HEK293 (cell line): ENCODE results near the gene GRB2.

Source experiments
- CTCF ChIA-PET: fragments of 350-600 bp; formaldehyde crosslinking; extraction: SDS; loops from one replicate; lab custom pipeline; 2021; ENCODE audit warnings: antibody characterized with exemption; lab: Yijun Ruan, JAX
- POLR2A ChIA-PET: fragments of 300-600 bp; formaldehyde crosslinking; extraction: SDS; loops from one replicate; lab custom pipeline; 2020; ENCODE audit warnings: antibody characterized with exemption, inconsistent platforms; lab: Yijun Ruan, JAX
- H3K27ac ChIP-seq: fragments of 200-500 bp; sonication (Bioruptor generic); 2 replicates; pipeline ENCODE4 v1.5.1; 2014; ENCODE audit warnings: low read depth, low read length, control low read depth, inconsistent platforms; ENCODE audit errors: extremely low read depth
- H3K36me3 ChIP-seq, 2 experiments: fragments of 200-500 bp in 1 of 2; sonication (Bioruptor generic) in 1 of 2; 1 replicate in 1 of 2; 2 replicates in 1 of 2; pipeline ENCODE4 v1.5.1; 2014 to 2017; ENCODE audit warnings: inconsistent platforms in 2 of 2, low read length in 2 of 2; ENCODE audit not compliant: control insufficient read depth in 2 of 2, insufficient read depth in 1 of 2
- H3K4me1 ChIP-seq: fragments of 200-500 bp; sonication (Bioruptor generic); 2 replicates; pipeline ENCODE4 v1.5.1; 2014; ENCODE audit warnings: mild to moderate bottlenecking, low read length, inconsistent platforms; ENCODE audit not compliant: control insufficient read depth, insufficient read depth
- H3K4me3 ChIP-seq: 2 replicates; pipeline ENCODE4 v1.5.1; 2011; ENCODE audit warnings: low read depth, mild to moderate bottlenecking, control low read depth, low read length, moderate library complexity
- H3K9me3 ChIP-seq: fragments of 200-500 bp; sonication (Bioruptor generic); 2 replicates; pipeline ENCODE4 v1.5.1; 2014; ENCODE audit warnings: low read depth, low read length, inconsistent platforms; ENCODE audit not compliant: control insufficient read depth, insufficient read depth
- ATF2 ChIP-seq: fragments of 450-650 bp; formaldehyde crosslinking; IDR thresholded peaks from 2 replicates; pipeline ENCODE4 v1.5.1; 2016; ENCODE audit warnings: missing biosample characterization, missing genetic modification characterization, low read depth
- HIC1 ChIP-seq: fragments of 450-650 bp; formaldehyde crosslinking; IDR thresholded peaks from 2 replicates; pipeline ENCODE4 v1.5.1; 2016; ENCODE audit warnings: missing biosample characterization, missing genetic modification characterization
- PRDM1 ChIP-seq: fragments of 450-650 bp; formaldehyde crosslinking; IDR thresholded peaks from 2 replicates; pipeline ENCODE4; 2016; ENCODE audit warnings: missing biosample characterization, missing genetic modification characterization
- SCRT2 ChIP-seq: fragments of 450-650 bp; formaldehyde crosslinking; IDR thresholded peaks from 2 replicates; pipeline ENCODE4 v1.5.1; 2016; ENCODE audit warnings: missing biosample characterization, missing genetic modification characterization
- ZBTB20 ChIP-seq: fragments of 450-650 bp; formaldehyde crosslinking; IDR thresholded peaks from 2 replicates; pipeline ENCODE4 v1.5.1; 2016; ENCODE audit warnings: missing biosample characterization, missing genetic modification characterization
- ZBTB49 ChIP-seq: fragments of 450-650 bp; formaldehyde crosslinking; IDR thresholded peaks from 2 replicates; pipeline ENCODE4 v1.5.1; 2016; ENCODE audit warnings: missing biosample characterization, missing genetic modification characterization, low read depth
- ZBTB8A ChIP-seq: fragments of 450-650 bp; formaldehyde crosslinking; IDR thresholded peaks from 2 replicates; pipeline ENCODE4 v1.5.1; 2016; ENCODE audit warnings: missing biosample characterization, missing genetic modification characterization
- ZNF239 ChIP-seq: fragments of 450-650 bp; formaldehyde crosslinking; IDR thresholded peaks from 2 replicates; pipeline ENCODE4 v1.5.1; 2016; ENCODE audit warnings: missing biosample characterization, missing genetic modification characterization
- ZNF394 ChIP-seq: fragments of 450-650 bp; formaldehyde crosslinking; IDR thresholded peaks from 2 replicates; pipeline ENCODE4 v1.5.1; 2016; ENCODE audit warnings: missing biosample characterization, missing genetic modification characterization, mild to moderate bottlenecking, moderate library complexity, borderline replicate concordance
- ZNF426 ChIP-seq: fragments of 450-650 bp; formaldehyde crosslinking; IDR thresholded peaks from 2 replicates; pipeline ENCODE4 v1.5.1; 2017; ENCODE audit warnings: missing biosample characterization, missing genetic modification characterization, mild to moderate bottlenecking, inconsistent platforms, moderate library complexity
- ZNF544 ChIP-seq: fragments of 450-650 bp; formaldehyde crosslinking; IDR thresholded peaks from 2 replicates; pipeline ENCODE4 v1.5.0; 2017; ENCODE audit warnings: missing biosample characterization, missing genetic modification characterization
- ZNF624 ChIP-seq: fragments of 450-650 bp; formaldehyde crosslinking; IDR thresholded peaks from 2 replicates; pipeline ENCODE4 v1.5.1; 2017; ENCODE audit warnings: missing biosample characterization, missing genetic modification characterization
- ZNF626 ChIP-seq: fragments of 450-650 bp; sonication (Bioruptor Pico); formaldehyde crosslinking; IDR thresholded peaks from 2 replicates; pipeline ENCODE4 v1.5.1; 2018; ENCODE audit warnings: missing biosample characterization, missing genetic modification characterization, inconsistent platforms
- ZNF677 ChIP-seq: fragments of 450-650 bp; IDR thresholded peaks from 2 replicates; pipeline ENCODE4 v1.5.0; 2018; ENCODE audit warnings: missing biosample characterization, mild to moderate bottlenecking, missing genetic modification characterization, moderate library complexity
- ZNF707 ChIP-seq: fragments of 450-650 bp; formaldehyde crosslinking; IDR thresholded peaks from 2 replicates; pipeline ENCODE4 v1.5.1; 2016; ENCODE audit warnings: missing biosample characterization, missing genetic modification characterization
- ZNF76 ChIP-seq: fragments of 450-650 bp; formaldehyde crosslinking; IDR thresholded peaks from 2 replicates; pipeline ENCODE4; 2016; ENCODE audit warnings: low read depth, missing biosample characterization, missing genetic modification characterization, borderline replicate concordance
- ZSCAN30 ChIP-seq: fragments of 450-650 bp; IDR thresholded peaks from 2 replicates; pipeline ENCODE4 v1.5.1; 2018; ENCODE audit warnings: missing biosample characterization, mild to moderate bottlenecking, missing genetic modification characterization, moderate library complexity
- TF ChIP-seq, protein P1 (sequence below): fragments of 450-650 bp; formaldehyde crosslinking; IDR thresholded peaks from 2 replicates; pipeline ENCODE4 v1.5.1; 2016; ENCODE audit warnings: missing biosample characterization, missing genetic modification characterization
- TF ChIP-seq, protein P2 (sequence below): fragments of 450-650 bp; formaldehyde crosslinking; IDR thresholded peaks from 2 replicates; pipeline ENCODE4 v1.5.1; 2017; ENCODE audit warnings: missing biosample characterization, missing genetic modification characterization
- TF ChIP-seq, protein P3 (sequence below): fragments of 450-650 bp; formaldehyde crosslinking; IDR thresholded peaks from 2 replicates; pipeline ENCODE4 v1.5.0; 2017; ENCODE audit warnings: missing biosample characterization, missing genetic modification characterization, borderline replicate concordance

GRB2 gene

GRCh38 chr17:75331671-75332070 is 73.8 kb downstream of the GRB2 start (continued):
- no peak for TF ChIP-seq SCRT2 (tag by site-specific recombination)

DNA sequence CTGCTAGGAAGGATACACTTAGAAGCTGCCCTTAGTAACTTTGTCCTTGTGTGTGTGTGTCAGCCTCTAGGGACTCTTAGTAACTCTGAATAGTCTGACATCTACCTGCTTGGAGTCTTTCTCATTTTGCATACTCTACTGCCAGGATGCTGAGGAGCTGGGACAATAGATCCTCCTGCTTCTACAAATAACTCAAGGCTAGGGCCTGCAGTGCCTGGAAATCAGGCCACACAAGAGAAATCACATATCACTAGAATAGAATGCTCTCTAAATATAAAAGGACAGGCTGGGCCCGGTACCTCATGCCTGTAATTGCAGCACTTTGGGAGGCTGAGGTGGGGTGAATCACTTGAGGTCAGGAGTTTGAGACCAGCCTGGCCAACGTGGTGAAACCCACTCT is 77.7 kb downstream of the GRB2 start:
- H3K27ac ChIP-seq: no peak overlapping the region
- POLR2A ChIA-PET: interaction anchor here (0.6 to 2.2 kb wide), 2 partner anchors 46 to 66 kb away, joined by 6 to 7 read pairs; no protein-coding TSS in a partner anchor
- H3K4me1 ChIP-seq: peaks cover 5% of the 10 kb centered on the region
- H3K9me3 ChIP-seq: no peaks in the 10 kb centered on the region
- peaks cover 10 to 15% of the 10 kb centered on the region in 2 experiments; a peak in 2 of 3 replicates for H3K36me3 ChIP-seq
- TF ChIP-seq, protein P1, sequence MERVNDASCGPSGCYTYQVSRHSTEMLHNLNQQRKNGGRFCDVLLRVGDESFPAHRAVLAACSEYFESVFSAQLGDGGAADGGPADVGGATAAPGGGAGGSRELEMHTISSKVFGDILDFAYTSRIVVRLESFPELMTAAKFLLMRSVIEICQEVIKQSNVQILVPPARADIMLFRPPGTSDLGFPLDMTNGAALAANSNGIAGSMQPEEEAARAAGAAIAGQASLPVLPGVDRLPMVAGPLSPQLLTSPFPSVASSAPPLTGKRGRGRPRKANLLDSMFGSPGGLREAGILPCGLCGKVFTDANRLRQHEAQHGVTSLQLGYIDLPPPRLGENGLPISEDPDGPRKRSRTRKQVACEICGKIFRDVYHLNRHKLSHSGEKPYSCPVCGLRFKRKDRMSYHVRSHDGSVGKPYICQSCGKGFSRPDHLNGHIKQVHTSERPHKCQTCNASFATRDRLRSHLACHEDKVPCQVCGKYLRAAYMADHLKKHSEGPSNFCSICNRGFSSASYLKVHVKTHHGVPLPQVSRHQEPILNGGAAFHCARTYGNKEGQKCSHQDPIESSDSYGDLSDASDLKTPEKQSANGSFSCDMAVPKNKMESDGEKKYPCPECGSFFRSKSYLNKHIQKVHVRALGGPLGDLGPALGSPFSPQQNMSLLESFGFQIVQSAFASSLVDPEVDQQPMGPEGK (tag by site-specific recombination): no peak
- TF ChIP-seq, protein P2, sequence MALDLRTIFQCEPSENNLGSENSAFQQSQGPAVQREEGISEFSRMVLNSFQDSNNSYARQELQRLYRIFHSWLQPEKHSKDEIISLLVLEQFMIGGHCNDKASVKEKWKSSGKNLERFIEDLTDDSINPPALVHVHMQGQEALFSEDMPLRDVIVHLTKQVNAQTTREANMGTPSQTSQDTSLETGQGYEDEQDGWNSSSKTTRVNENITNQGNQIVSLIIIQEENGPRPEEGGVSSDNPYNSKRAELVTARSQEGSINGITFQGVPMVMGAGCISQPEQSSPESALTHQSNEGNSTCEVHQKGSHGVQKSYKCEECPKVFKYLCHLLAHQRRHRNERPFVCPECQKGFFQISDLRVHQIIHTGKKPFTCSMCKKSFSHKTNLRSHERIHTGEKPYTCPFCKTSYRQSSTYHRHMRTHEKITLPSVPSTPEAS: no peak
- no peak for TF ChIP-seq ZNF426 (tag by site-specific recombination)
- TF ChIP-seq ZBTB49 (tag by site-specific recombination): no peak
- TF ChIP-seq ZNF677: no peak
- TF ChIP-seq ATF2 (tag by site-specific recombination): no peak
- no peak for TF ChIP-seq ZNF239 (tag by site-specific recombination)
- TF ChIP-seq HIC1: no peak
- TF ChIP-seq ZNF544: no peak
- TF ChIP-seq, all 188 proteins: peak for 0
- CTCF ChIA-PET: interaction anchor here (1.4 kb wide), 1 partner anchor 76 kb away, joined by 5 read pairs; no protein-coding TSS in a partner anchor
- H3K4me3 ChIP-seq: no peak overlapping the region

- Histone ChIP-seq H3K4me3 (no peak overlapping the region), H3K36me3 (peaks cover 12 to 19% of the 10 kb centered on the region in 2 experiments; a peak in 2 of 3 replicates), H3K4me1 (peaks cover 5% of the 10 kb centered on the region), H3K27ac (0 out of 2 replicates have a peak overlapping the region, but pooled peaks have one; percentile 5), H3K9me3 (no peaks in the 10 kb centered on the region)
- CTCF ChIA-PET: interaction anchor here (0.6 to 1.4 kb wide), 5 partner anchors 33 to 86 kb away, joined by 3 to 5 read pairs (median 3); partner anchors contain the start of gene MIF4GD
- POLR2A ChIA-PET: interaction anchor here (1.1 to 2.2 kb wide), 3 partner anchors 37 to 79 kb away, joined by 4 to 7 read pairs (median 5); partner anchors contain the start of gene SLC25A19
- TF ChIP-seq, protein P3, sequence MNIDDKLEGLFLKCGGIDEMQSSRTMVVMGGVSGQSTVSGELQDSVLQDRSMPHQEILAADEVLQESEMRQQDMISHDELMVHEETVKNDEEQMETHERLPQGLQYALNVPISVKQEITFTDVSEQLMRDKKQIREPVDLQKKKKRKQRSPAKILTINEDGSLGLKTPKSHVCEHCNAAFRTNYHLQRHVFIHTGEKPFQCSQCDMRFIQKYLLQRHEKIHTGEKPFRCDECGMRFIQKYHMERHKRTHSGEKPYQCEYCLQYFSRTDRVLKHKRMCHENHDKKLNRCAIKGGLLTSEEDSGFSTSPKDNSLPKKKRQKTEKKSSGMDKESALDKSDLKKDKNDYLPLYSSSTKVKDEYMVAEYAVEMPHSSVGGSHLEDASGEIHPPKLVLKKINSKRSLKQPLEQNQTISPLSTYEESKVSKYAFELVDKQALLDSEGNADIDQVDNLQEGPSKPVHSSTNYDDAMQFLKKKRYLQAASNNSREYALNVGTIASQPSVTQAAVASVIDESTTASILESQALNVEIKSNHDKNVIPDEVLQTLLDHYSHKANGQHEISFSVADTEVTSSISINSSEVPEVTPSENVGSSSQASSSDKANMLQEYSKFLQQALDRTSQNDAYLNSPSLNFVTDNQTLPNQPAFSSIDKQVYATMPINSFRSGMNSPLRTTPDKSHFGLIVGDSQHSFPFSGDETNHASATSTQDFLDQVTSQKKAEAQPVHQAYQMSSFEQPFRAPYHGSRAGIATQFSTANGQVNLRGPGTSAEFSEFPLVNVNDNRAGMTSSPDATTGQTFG (tag by site-specific recombination): no peak
- no peak for TF ChIP-seq ZNF626
- no peak for TF ChIP-seq ZNF624 (tag by site-specific recombination)
- TF ChIP-seq ZBTB20 (tag by site-specific recombination): no peak
- TF ChIP-seq PRDM1: no peak
- no peak for TF ChIP-seq ZNF394 (tag by site-specific recombination)
- no peak for TF ChIP-seq ZNF76 (tag by site-specific recombination)
- no peak for TF ChIP-seq ZBTB8A (tag by site-specific recombination)
- TF ChIP-seq ZSCAN30 (tag by site-specific recombination): no peak
- TF ChIP-seq ZNF707 (tag by site-specific recombination): no peak
Measured at GRCh38 chr17:75326226-75326848, 79.1 kb downstream of the GRB2 start.
